HL-60 (cell line): ENCODE measurements around the gene RNF214.

Experiments used
- DNase-seq, 2 experiments: peaks; one replicate each; pipeline ENCODE4 v3.0.0-alpha.2; 2010 to 2020; ENCODE audit warnings: low read depth in 1 of 2, low spot score in 1 of 2
- H3K27ac ChIP-seq: fragments of 250-450 bp; sonication (Bioruptor Pico); replicated peaks from 2 replicates; pipeline ENCODE4 v1.5.1; 2020; ENCODE audit warnings: mild to moderate bottlenecking, moderate library complexity
- H3K27me3 ChIP-seq: fragments of 250-450 bp; sonication (Bioruptor Pico); 2 replicates; pipeline ENCODE4 v1.5.1; 2021; ENCODE audit warnings: mild to moderate bottlenecking, moderate library complexity; ENCODE audit not compliant: insufficient read depth, poor library complexity, severe bottlenecking
- H3K4me3 ChIP-seq: replicated peaks from 2 replicates; pipeline ENCODE4 v1.5.1; 2011; ENCODE audit warnings: mild to moderate bottlenecking, control low read depth, low read length; ENCODE audit not compliant: insufficient read depth
- CTCF ChIP-seq: IDR thresholded peaks from one replicate; pipeline ENCODE4 v1.5.1; 2011; ENCODE audit warnings: low read length, control low read depth, inconsistent platforms; ENCODE audit not compliant: insufficient read depth
- GABPA ChIP-seq: IDR thresholded peaks from 2 replicates; pipeline ENCODE4 v1.6.1; 2012; ENCODE audit warnings: low read depth
- POLR2AphosphoS5 ChIP-seq: IDR thresholded peaks from 2 replicates; pipeline ENCODE4 v1.6.1; 2012; ENCODE audit warnings: low read depth
- REST ChIP-seq: IDR thresholded peaks from 2 replicates; pipeline ENCODE4 v1.6.1; 2012; ENCODE audit warnings: low read depth; ENCODE audit not compliant: insufficient replicate concordance
- SPI1 ChIP-seq: IDR thresholded peaks from 2 replicates; pipeline ENCODE4 v1.6.1; 2012; ENCODE audit warnings: low read depth, mild to moderate bottlenecking, borderline replicate concordance

RNF214 gene

GRCh38 chr11:117300283-117300663 is 67.8 kb downstream of the RNF214 start:
- DNase-seq = no peak
- Histone ChIP-seq H3K27ac (no peak overlapping the region), H3K27me3 (no peaks in the 10 kb centered on the region), H3K4me3 (no peak overlapping the region)
- no peak for TF ChIP-seq REST
- TF ChIP-seq GABPA = no peak

- no peak for TF ChIP-seq SPI1
- no peak for TF ChIP-seq GABPA
- no peak for TF ChIP-seq POLR2AphosphoS5
- Histone ChIP-seq H3K27me3 (no peaks in the 10 kb centered on the region), H3K4me3 (no peak overlapping the region), H3K27ac (no peak overlapping the region)
- DNase-seq = no peak
Observed at GRCh38 chr11:117300773-117301172, 68.3 kb downstream of the RNF214 start.

GRCh38 chr11:117302228-117302627 is 69.8 kb downstream of the RNF214 start:
- TF ChIP-seq SPI1 (no peak), POLR2AphosphoS5 (no peak), REST (no peak), CTCF (no peak), GABPA (no peak)
- H3K27ac ChIP-seq = no peak overlapping the region
- no peak for DNase-seq
- no peak overlapping the region for H3K4me3 ChIP-seq
- no peaks in the 10 kb centered on the region for H3K27me3 ChIP-seq

GRCh38 chr11:117303101-117303500 is 70.6 kb downstream of the RNF214 start:
- TF ChIP-seq POLR2AphosphoS5 (no peak), GABPA (no peak), SPI1 (no peak), CTCF (no peak), REST (no peak)
- Histone ChIP-seq H3K27me3 (no peaks in the 10 kb centered on the region), H3K4me3 (no peak overlapping the region), H3K27ac (no peak overlapping the region)
- no peak for DNase-seq
